Right ventricle myocardium inferior (tissue), 1 donor: ENCODE measurements around the gene SOX9. TPM values are rescaled to one million over a fixed set of nuclear protein-coding genes. Genes with fewer than 3 reads are reported as not detected.
A peak's percentile ranks its signal among the peaks of the same experiment; 100 is the strongest.

Source experiments
- ATAC-seq: fragments of 200-7000 bp; cut with Tn5 transposase; one replicate; pipeline ENCODE4 v1.9.1; 2020; ENCODE audit warnings: mild to moderate bottlenecking, moderate library complexity
- DNase-seq: peaks from one replicate; pipeline ENCODE4 v3.0.0; 2021; ENCODE audit errors: missing footprints
- intact Hi-C: fragments of 100-400 bp; cut with DNase I; formaldehyde crosslinking; loops from one replicate; pipeline ENCODE4 v1.11.0; 2022
- long read RNA-seq: library from polyadenylated mRNA; unstranded; transcript quantifications from one replicate; pipeline ENCODE4 v2.0.0, GENCODE V29; 2021
- total RNA-seq: library from RNA; stranded (reverse); fragmentation: NEBNext Ultra II Directional; extraction: Animal tissue kit (Norgen Biotek cat#: 25700); gene quantifications from one replicate; pipeline ENCODE4 v1.2.1, GENCODE V29; 2021
- donor health status: DM: no; HTN: yes; CAD: no; lungs with severe emphysema.

The SOX9 gene
- total RNA-seq = 13.8 TPM
- long read RNA-seq, partial matches to known transcripts = 0 of 1 reads
- long read RNA-seq, other reads (novel, unspliced or antisense) = 0 of 1 reads

DNA sequence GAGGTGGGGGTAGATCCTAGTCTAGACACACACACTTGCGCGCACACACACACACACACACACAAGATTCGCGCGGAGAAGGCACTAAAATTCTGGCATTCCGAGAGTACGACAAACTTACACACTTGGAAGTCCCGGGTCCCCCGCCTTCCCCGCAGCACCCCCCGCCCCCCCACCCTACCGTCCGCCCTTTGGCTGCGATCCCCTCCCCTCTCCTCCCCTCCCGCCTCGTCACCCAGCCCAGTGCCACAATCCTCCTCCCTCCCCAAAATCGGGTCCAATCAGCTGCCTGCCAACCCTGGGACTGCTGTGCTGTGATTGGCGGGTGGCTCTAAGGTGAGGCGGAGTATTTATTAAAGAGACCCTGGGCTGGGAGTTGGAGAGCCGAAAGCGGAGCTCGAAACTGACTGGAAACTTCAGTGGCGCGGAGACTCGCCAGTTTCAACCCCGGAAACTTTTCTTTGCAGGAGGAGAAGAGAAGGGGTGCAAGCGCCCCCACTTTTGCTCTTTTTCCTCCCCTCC, at the start of gene SOX9:
Gene SOX9, plus strand, starts transcription at position 379 of the 522 bp plus-strand sequence. CDS start 372 bp downstream, outside the sequence.
- peak; percentile 93 for ATAC-seq
- peak; percentile 90 for DNase-seq
- intact Hi-C loops = loop anchor here (2.0 to 10.0 kb wide), 4 partner anchors 47 to 648 kb away; no protein-coding TSS in a partner anchor

DNA sequence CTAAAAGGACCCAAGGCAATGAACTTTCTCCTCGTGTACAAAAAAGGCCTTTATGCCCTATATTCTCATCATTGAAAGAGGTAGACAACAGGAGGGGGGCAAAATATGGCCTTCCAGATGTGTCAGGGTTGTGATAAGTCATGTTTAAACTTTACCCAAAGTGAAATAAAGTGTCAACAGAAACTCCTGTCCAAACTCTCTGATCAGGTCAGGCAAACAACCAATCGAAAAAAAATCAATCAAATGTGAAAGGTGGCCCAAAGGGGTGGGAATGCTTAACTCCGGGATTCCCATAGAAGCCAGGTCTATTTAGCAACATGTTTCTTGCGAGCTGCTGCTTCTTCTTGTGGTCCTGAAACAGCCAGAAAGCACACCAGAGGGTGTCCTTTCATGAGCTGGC, 49.5 kb upstream of the SOX9 start:
- DNase-seq (no peak), ATAC-seq (no peak)
- intact Hi-C loops = no loop called here

DNA sequence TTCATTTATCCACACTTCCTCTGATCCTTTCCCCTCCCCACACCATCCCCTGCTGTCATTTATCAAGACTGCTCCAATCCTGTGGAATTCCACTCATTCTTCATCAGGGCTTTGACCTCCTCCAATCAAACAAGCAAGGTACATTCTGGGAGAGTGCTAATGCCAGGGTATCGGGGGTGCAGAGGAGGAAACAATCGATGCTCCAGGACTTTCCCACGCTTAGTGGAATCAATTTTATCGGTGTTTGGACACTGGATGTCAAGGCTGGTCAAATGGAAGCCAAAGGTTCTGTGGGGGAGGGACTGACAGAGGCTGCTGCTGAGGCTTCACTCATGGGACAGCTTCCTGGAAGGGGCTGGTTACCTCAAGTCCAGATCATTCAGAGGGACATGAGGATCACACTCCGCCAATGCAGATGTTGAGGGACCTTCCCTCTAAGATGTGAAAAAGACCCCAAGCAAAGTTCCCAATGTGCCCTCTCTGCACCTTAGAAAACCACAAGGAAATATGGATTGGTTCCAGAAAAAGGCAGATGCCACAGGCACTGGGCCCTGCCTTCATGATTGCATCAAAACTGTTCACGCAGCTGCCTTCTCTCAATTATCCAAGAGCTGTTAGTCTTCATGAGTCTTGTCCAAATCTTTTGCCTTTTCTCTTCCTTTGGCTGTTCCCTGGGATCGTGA, 44.7 kb upstream of the SOX9 start:
- no peak for ATAC-seq
- DNase-seq = no peak
- intact Hi-C loops = no loop called here

DNA sequence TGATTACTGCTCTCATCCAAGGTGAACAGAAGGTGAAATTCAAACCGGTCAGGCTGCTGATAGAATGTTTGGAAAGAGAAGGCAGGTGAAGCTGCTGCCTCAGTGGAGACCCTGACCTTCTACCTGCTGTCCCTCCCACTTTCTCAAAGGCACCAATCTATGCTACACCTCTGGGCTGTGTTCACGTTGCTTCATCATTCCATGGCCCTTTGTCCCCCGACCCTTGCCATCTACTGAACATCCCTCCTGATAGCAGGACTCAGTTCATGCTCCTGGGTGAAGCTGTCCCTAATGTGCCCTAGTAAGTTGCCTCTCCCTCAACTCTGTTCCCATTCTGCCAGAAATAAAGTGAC, 44.2 kb upstream of the SOX9 start:
- ATAC-seq = no peak
- intact Hi-C loops = no loop called here
- no peak for DNase-seq

DNA sequence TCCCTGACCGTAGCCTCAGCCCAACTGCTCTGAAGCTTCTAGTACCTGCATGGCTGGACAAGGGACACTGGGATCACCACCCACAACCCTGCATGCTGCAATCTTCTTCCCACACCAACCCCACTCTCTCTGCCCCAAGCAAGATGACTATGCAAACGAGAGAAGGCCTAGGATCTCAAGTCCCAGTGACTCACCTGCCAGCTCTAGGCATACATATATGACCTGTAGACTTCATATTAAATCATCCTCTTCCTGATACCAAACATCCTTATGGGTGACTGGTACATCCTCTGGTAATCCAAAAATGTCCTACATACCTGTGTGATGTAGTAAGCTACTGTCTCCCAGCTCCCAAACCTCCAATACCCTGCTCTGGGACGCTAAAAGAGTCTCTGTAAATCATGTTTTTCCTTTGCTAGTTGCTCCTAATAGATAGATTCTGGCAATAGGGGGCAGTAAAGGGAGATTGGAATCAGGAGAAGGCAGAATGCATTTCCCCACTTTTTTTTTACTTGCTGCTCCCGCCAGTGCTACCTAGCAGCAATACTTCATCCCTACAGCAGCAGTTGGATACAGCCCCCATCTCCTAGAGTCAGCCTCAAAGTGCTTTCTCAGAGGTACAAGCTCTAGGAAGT, 43.4 kb upstream of the SOX9 start:
- DNase-seq (no peak), ATAC-seq (no peak)
- intact Hi-C loops = no loop called here

DNA sequence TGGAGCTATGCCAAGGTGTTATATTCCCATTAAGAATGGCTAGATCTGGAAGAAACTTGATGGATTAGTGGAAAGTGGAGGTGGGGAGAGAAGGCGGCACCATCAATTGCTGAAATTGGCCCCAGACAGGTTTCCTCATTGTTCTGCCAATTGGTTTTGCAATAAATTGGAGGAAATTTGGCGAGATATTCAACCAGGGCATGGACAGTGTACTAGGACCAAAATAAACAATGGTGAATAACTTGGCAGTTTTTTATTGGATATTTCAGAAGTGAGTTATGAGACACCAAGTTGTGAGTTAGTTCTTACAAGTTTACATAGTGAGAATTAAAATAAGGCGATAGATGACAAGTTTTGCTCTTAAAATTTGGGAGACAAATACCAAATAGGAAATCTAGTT, 41.1 kb upstream of the SOX9 start:
- ATAC-seq (no peak), DNase-seq (no peak)
- intact Hi-C loops = no loop called here

DNA sequence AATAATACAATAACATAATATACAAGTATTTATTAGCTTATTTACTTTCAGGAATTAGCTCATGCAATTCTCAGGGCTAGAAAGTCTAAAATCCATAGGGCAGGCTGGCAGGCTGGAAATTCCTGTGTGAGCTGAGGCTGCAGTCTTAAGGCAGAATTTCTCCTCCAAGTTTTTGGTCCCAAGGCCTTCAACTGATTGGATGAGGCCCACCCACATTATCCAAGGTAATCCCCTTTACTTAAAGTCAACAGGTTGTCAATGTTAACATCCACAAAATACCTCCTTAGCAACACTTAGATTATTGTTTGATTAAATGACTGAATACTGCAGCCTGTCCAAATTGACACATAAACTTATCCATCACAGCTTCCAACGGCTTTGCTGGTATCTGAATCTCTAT, 32.9 kb upstream of the SOX9 start:
- intact Hi-C loops = no loop called here
- ATAC-seq (no peak), DNase-seq (no peak)

DNA sequence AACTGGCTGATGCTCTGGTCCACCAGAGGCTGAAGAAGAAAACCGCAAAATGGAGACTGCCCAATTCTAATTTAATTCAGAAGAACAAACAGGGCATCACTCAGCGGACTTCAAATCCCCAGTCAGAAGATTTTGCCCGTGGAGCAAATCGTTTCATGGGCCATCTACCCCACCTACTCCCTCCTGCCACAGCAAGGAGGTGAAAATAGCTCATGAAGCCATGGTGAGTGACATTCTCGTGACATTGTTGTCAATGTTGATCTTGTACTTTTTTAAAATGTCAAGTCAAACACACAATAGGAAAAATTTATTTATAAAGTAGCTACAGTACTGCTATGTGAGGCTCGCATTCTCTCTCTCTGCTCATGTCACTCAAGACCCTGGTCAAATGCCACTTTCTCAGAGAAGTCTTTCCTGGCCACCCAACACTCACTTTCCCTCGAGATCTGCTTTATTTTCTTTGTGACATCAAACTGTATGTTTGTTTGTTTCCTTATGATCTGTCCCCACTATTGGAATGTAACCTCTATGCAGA, 31.3 kb upstream of the SOX9 start:
- peak; percentile 24 for ATAC-seq
- DNase-seq = no peak
- intact Hi-C loops = no loop called here

DNA sequence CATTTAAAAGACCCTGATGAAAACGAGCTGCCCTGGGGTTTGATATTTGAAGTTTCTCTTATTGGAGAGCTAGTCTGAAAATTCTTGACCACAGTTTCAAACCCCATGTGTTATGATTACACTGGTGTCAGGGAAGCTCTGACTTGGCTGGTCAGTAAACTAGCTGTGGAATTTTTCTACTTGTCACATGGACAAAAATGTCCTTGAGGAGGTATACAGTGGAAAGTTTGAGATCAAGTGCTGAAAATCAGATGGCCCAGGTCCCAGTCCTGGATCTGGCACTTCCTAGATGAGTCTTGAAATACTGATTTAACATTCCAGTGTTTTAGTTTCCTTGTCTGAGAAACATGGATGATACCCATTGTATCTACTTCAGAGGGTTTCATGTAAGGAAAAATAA, 30.7 kb upstream of the SOX9 start:
- DNase-seq = no peak
- peak; percentile 84 for ATAC-seq
- intact Hi-C loops = no loop called here

DNA sequence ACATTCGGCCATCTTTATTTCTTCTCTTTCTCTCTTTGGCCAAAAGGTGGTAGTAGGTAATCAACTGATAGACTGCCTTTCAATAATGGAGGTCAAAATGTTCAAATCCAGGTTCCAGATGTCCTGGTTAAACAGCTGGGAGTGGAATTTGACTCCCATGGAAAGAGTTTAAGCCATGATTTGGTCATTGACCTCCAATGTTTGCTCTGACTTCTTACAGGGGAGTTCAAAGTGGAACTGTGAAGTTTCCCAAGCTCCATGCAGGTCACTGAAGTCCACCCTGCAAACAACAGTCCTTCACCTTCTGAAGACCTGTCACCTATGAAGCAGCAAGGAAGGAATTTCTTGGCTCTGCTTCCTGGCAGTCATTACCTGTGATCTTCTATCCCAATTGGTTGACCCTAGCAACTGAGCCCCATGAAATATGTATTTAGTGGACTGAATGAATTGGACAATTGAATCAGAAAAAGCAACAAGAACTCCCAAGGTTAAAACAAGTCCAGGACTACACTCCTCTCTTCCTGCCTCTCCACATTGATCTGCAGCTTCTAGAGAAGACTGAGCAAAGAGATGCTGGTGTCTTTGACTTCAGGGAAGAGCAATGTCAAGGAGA, 28.0 kb upstream of the SOX9 start:
- intact Hi-C loops = no loop called here
- no peak for ATAC-seq
- DNase-seq = no peak

DNA sequence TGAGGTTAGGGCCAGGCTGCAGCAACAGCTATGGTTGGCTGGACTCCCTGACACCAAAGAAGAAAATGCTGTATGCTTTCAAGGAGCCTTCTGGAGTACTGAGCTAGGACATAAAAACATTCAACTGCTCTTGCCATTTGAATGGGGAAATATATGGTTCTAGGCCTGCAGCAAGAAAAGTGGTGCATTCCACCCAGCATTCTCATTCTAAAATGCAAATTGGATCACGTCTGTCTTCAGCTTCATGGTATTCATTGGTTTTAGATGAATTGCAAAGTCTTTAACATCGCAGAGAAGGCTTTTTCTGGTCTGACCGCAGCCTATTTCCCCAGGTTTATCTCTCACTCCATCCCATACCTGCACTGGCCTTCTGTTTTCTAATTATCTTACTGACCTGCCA, 27.1 kb upstream of the SOX9 start:
- intact Hi-C loops = no loop called here
- DNase-seq (no peak), ATAC-seq (no peak)

DNA sequence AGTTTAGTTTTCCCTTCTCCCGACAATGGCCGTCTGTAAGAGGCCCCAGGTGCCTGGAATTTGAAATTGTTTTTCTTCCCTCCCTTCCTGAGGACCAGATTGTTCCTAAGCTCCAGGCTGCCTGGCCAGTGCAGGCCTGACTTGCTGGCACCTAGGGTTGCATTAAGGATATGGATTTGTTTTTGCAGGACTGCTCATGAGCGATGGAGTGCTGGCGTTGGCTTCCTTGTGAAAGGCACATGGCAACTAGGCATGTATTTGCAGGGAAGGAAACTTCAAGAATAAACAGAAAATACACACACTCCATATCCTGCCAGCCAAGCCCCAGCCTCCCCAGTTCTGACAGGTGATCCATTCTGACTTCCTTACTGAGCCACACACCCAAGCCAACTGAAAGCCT, 25.5 kb upstream of the SOX9 start:
- DNase-seq (no peak), ATAC-seq (no peak)
- intact Hi-C loops = no loop called here

DNA sequence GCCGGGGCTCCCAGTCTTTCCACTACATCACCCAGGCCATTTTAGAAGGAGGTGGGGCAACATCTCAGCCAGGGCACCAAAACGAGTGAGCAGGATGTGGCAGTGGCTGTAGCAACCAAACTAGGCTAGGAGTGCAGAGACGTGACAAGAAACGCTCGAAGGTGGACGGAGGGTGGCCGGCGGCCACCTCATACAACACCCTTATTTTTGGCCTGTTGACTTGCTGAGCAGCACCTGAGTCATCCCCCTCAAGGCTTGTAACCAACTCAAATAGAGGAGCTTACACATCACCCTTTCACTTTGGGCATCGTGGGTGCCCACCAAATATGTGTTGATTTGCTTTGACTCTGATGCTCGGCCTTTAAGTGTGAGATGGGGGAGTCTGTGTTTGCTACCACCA, 23.7 kb upstream of the SOX9 start:
- intact Hi-C loops = no loop called here
- DNase-seq = no peak
- no peak for ATAC-seq

DNA sequence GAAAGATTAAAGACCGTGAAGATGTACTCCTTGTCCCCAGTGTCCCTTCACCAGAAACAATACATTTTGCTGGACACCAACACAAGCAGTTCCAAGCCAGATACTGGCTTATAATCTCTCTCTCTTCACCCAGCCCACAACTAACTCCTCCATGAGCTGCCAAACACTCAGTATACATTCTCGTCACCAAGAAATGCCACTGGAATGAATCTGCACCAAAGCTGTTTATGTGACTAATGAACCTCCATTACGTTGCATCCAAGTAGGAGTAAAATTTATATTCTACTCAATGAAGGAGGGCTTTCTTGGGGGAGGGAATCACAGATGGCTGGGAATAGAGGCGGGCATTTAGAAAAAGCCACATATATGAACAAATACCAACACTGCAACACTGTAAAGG, 20.9 kb upstream of the SOX9 start:
- intact Hi-C loops = no loop called here
- ATAC-seq (no peak), DNase-seq (no peak)

DNA sequence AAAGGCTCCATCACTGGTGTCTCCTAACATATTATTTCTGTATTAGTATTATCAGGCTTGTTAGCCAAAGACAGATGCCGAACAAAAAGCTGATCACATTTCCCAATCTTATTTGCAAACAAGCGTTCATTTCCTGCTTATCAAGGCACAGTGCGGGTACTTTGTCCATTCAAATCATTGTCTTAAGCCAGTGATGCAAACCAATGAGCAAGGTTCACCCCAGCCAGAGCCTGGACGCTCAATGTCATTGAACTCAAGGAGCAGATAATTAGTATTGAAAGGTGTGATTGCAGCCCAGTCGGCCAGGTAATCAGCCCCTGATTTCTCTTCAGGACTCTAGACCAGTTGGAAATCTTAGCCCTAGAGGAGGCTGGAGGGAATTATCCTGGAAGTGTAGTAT, 20.4 kb upstream of the SOX9 start:
- no peak for DNase-seq
- intact Hi-C loops = no loop called here

DNA sequence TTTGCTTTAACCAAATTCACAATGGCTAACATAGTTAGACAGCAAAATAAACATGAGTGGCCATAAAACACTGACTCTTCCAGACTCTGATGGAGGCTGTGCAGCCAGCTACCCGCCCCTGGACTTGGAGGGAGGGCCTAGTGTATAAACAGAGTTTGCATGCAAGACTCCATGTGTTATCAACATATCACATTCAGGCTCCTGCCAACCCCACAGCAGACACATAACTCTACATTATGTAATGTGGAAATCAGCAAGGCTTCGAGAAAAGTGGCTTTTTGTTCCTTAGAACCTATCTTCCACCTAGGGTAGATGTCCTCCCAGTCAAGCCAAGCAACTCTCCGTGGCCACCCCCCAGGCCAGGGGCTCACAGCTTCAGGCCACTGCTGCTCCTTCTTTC, 19.3 kb upstream of the SOX9 start:
- intact Hi-C loops = no loop called here
- ATAC-seq (no peak), DNase-seq (no peak)

More for the DNA sequence above, 20.4 kb upstream of the SOX9 start:
- no peak for ATAC-seq

DNA sequence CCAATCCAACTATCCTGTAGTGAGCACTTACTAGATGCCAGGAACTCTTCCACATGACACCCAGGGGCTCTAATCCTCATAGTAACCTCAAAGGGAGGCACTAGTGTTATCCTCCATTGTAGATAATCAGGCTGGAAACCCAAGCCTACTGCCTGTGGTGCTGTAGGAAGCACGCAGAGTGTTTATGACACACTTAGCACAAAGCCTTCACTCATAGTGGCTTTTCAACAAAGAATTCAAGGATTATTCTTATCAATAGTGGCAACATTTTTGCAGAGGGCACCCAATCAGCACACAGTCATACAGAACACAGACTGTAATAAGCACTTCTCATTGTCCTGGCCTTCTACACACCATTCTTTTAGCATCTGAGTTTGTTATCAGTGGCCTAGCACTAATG, 18.5 kb upstream of the SOX9 start:
- no peak for ATAC-seq
- DNase-seq = no peak
- intact Hi-C loops = no loop called here

DNA sequence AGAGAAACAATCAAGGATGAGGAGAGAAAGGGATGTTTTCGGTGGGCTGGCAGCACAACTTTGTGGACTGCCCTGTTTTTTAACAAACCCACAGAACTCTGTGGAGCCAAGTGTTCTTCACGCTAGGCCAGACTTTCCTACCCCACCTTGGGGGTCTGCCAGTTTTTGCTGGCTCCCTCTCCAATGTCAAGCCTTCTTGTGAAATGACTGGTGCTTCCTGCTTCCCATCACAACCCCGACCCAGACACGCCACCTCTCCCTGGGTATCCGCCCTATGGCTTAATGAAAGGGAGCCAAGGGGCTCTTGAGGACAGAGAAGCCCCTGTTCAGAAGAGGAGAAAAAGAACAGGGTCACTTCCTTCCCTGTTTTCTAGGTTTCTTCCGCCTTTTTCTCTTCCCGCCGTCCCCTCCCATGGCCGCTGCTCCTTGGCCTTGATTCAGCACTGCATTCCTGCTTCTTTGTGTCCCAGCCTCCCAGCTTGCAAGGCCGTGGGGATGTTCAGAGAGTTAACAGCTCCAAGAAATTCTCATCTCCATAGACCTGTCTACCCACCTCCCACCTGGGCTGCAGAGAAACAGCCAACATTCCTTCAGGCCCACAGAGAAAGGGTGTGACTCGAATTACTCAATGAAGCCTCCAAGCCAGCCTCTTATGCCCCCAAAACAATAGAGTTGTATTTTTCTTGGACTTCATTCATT, 16.5 kb upstream of the SOX9 start:
- ATAC-seq (peak; percentile 75), DNase-seq (no peak)
- intact Hi-C loops = no loop called here

DNA sequence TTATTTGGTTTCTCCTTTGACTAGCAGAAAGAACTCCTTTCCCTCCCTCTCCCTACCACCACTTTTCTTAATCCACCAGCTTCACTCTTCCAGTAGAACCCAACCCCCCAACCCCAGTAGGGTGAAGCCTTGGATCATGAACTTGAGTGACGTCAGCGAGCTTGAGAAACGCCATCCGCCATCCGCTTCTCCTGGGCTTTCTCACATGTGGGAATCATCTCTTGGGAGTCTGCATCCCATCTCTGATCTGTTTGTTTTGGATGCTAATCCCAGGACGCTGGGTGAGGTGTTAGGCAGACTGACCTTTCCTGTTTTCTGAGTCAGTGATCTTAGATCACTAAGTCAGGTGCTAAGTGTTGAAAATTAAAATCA, 16.0 kb upstream of the SOX9 start:
- DNase-seq (no peak), ATAC-seq (peak; percentile 35)
- intact Hi-C loops = no loop called here
